DMS114 treated with DMSO at 0.1 percent for 48 hours (cell line): ENCODE measurements around the gene COG1.

Experiments used
- DNase-seq: peaks from one replicate; lab custom pipeline; 2025; ENCODE audit not compliant: unreplicated experiment; lab: John Stamatoyannopoulos, UW

Gene COG1

DNA sequence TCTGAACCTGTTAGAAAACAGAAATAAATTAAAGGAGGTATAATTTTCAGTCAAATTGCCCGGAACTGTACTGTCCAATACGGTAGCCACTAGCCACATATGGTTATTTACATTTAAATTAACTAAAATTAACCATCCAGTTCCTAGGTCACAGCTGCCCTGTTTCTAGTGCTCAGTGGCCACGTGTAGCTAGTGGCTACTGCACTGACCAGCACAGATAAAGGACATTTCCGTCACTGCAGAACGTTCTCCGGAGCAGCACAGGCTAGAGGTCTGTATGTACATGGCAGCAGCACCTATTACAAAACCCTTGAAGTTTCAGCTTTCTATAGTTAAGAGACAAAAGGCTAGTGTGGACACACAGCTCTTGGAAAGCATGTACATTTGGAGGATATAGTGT lies 35.1 kb downstream of the COG1 start:
- DNase-seq = no peak

GRCh38 chr17:73228748-73229236 lies 35.9 kb downstream of the COG1 start:
- no peak for DNase-seq

DNA sequence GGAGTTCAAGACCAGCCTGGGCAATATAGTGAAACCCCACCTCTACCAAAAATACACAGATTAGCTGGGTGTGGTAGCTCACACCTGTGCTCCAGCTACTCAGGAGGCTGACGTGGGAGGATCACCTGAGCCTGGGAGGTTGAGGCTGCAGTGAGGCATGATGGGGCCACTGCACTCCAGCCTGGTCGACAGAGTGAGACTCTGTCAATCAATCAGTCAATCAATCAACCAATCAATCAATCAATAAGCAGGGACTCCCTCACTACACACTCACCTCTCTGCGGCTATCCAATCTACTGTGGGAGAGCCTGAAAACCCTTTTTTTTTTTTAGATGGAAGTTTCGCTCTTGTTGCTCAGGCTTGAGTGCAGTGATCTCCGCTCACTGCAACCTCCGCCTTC lies 37.2 kb downstream of the COG1 start:
- no peak for DNase-seq

- no peak for DNase-seq
Measured at GRCh38 chr17:73231395-73231794, 38.5 kb downstream of the COG1 start.

DNA sequence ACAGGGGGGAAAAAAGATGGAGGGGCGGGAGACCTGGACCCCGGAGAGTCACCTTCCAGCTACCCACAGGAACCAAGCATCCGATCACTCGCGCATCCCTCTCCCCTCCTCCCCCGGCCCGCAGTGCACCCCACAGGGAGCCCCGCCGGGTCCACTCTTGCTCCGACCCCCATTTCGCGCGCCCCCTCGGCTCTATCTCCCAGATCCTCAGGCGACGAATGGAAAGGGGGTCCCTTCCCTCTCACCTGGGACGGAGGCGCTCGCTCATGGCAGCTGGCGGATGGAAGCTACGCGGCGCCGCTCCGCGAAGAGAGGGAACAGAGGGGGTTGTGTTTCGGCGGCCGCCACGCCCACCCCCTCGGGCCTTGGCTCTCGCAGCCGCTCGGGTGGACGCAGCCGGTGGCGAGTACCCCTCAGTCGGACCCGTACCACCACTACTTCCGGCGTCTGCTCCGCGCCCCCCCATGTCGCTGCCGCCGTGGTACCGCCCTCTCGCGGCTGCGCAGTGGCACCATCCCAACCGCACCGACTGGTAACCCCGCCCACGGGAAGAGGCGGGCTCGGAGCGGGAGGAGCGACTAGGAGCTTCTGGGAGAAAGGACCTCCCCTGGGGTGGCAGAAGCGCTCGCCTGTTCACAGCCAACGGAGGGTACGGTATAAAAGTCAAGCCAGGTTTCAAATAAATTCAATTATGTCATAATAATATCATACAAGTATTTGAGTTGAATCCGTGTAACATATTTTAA lies 39.2 kb downstream of the COG1 start:
- DNase-seq = peak; percentile 92

- no peak for DNase-seq
Measured at GRCh38 chr17:73232587-73233373, 39.9 kb downstream of the COG1 start.

DNA sequence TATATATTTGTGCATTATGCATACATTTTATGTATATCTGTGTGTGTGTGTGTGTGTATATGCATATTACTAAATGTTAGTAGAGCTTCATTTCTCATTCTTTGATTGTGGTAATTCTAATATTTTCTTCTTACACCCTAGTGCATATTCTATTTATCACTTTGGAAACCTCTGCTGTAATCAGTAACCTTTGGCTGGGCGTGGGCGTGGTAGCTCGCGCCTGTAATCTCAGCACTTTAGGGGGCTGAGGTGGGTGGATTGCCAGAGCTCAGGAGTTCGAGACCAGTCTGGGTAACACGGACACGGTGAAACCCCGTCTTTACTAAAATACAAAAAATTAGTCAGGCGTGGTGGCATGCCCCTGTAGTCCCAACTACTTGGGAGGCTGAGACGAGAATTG lies 41.9 kb downstream of the COG1 start:
- no peak for DNase-seq

- DNase-seq = no peak
Measured at GRCh38 chr17:73237714-73238113, 44.9 kb downstream of the COG1 start.

GRCh38 chr17:73240561-73240960 lies 47.7 kb downstream of the COG1 start:
- no peak for DNase-seq

DNA sequence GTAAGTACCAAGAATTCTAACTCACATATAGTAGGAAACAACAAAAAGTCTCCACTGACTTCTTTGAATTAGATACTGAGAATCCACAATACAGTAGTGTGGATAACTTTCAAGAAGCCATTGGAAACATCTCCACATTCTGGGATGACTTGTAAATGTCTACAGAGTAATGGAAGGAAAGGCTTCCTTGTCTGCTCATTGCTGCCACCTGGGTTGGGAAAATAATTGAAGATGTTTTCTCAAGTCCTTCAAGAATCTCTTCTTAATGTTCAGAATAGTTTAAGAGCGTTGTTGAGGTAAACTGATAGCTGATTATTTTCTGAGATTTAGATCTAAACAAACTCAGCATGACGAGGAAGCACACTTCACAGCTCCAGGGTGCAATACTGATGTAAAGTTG lies 54.9 kb downstream of the COG1 start:
- DNase-seq = no peak

DNA sequence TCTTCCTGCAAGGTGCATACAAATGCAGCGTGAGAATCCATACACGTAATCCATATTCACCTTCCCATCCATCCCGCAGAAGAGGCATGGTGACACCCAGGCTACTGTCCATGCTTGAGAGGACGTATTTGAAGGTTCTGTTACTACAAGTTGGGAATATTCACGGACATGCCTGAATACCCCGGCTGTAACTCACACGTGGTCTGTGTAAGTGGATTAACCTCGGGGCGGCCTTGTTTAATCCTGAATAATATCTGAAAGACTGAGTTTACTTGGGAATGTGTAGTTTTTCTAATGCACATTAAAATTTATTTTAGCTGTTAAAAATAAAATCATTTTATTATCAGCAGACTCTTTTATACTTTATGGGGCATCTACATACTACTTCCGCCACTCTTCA lies 55.7 kb downstream of the COG1 start:
- no peak for DNase-seq

GRCh38 chr17:73249700-73250099 lies 56.8 kb downstream of the COG1 start:
- DNase-seq = no peak

DNA sequence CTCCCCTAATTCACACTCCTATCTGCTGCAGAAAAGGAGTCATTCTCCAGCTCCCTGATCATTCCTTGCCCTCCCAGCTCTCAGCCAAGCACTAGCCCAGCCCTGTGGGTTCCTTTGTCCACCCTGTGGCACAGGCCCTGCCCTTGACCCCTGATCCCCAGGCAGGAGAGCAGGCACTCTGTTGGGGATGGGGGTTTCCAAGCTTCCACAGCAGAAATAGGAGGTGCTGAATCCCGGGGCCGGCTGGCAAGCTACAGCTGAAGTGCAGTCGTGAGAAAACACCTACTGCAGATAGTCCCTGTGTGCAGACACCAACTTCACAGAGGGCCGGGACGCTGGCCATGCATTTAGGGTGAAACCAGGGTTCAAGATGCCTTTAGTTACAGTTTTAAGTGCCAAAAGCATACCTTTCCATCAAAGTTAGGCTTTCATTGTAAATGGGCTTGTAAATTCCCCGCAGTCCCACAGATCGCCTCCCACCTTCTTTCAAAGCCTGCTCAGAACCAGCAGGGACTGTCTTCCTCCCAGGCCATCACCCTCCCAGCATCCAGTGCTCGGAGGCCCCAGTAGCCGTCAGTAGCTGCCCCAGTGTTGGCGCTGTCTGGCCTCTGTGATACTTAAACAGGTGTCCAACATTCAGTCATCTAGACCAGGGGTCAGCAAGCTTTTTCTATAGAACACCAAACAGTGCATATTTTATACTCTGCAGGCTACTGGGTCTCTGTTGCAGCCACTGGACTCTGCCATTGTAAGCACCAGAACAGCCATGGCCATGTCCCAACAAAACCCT lies 58.2 kb downstream of the COG1 start:
- DNase-seq = no peak

- no peak for DNase-seq
Measured at GRCh38 chr17:73251871-73252270, 59.0 kb downstream of the COG1 start.

DNA sequence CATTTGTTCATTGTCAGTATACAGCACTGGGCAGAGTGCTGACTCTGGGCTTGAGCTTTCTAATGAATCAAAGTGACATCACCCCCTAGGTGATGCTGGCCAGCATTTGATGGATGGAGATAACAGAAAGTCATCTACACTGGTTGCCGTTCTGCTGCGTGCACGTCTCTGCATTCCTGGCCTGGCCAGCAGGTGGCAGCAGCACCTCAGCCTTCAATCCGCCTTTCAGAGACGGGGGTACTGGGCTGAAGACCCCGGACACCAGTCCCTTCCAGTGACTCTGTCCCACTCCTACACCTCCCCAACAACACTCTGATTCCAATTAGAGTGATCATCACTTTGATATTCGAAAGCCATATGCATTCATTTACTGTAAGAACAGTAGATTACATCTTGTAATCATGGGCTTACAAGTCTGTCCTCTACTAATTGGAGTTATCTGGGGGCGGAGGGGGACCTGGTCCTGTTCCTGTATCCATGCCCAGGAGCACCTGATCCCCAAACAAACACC lies 62.9 kb downstream of the COG1 start:
- peak; percentile 20 for DNase-seq

DNA sequence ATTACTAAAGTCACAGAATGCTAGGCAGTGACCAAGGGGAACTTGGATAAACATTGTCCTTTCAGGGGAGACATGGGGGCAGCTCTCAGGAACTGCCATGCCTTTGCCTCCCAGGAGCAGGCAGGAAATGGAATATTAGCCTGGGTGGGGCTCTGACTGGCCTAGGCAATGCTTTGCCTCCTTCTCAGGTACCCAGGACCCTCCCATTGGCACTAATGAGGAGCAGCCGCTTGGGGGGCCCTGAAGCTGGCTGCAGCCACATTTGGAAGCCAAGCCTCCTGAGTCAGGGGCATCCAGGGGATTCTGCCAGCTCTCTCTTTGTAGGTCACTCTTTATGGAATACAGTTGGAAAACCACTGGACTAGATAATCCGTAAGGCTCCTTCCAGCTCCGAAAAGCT lies 63.4 kb downstream of the COG1 start:
- no peak for DNase-seq

- no peak for DNase-seq
Measured at GRCh38 chr17:73257516-73257915, 64.7 kb downstream of the COG1 start.
